GM12878 (cell line): ENCODE results near the gene SLC25A33. TPM values are rescaled to one million over a fixed set of nuclear protein-coding genes. Genes with fewer than 3 reads are reported as not detected.

Experiments used
- ATAC-seq: fragments of 200-7000 bp; cut with Tn5 transposase; 3 replicates; pipeline ENCODE4 v1.9.1; 2020; ENCODE audit warnings: mild to moderate bottlenecking, moderate library complexity
- BruUV-seq: library from RNA; stranded (reverse); fragments of 400-500 nt; replicated peaks from 2 replicates; lab custom pipeline; 2021; lab: Mats Ljungman, UMichigan
- CTCF ChIA-PET: fragments of 300-600 bp; sonication (Branson Sonifier 250); formaldehyde crosslinking; extraction: SDS; loops from one replicate; lab custom pipeline; 2021; ENCODE audit warnings: inconsistent platforms; lab: Yijun Ruan, JAX
- POLR2A ChIA-PET: fragments of 350-600 bp; formaldehyde crosslinking; extraction: SDS; loops from one replicate; lab custom pipeline; 2021; ENCODE audit warnings: inconsistent platforms; lab: Charles Lee
- RAD21 ChIA-PET: fragments of 300-600 bp; sonication (Branson Sonifier 250); formaldehyde crosslinking; loops from one replicate; lab custom pipeline; 2023; ENCODE audit warnings: antibody characterized with exemption; ENCODE audit not compliant: unreplicated experiment; lab: Charles Lee
- SMC1A ChIA-PET: fragments of 300-600 bp; sonication (Branson Sonifier 250); formaldehyde crosslinking; loops from one replicate; lab custom pipeline; 2023; ENCODE audit not compliant: unreplicated experiment, uncharacterized antibody; lab: Charles Lee
- DNase-seq: peaks from one replicate; pipeline ENCODE4 v3.0.0-alpha.2; 2011; ENCODE audit warnings: low read depth, low spot score
- FAIRE-seq: peaks from 3 replicates; lab custom pipeline; 2011; peaks lifted over from hg19 to GRCh38; lab: Jason Lieb, UNC
- H2AFZ ChIP-seq: 2 replicates; pipeline ENCODE4 v1.6.0; 2011; ENCODE audit warnings: low read depth, low read length, control low read depth; ENCODE audit not compliant: control insufficient read depth
- H3K27ac ChIP-seq: 2 replicates; pipeline ENCODE4 v1.5.1; 2011; ENCODE audit warnings: control low read depth; ENCODE audit not compliant: control insufficient read depth, insufficient read depth
- H3K27me3 ChIP-seq, 2 experiments: replicated peaks in 1 of 2; 2 replicates each; pipeline versions ENCODE4 v1.6.0 to v1.6.1; 2011; ENCODE audit warnings: low read length in 1 of 2; ENCODE audit not compliant: control insufficient read depth in 2 of 2, insufficient read depth in 2 of 2
- H3K36me3 ChIP-seq, 2 experiments: 2 replicates each; pipeline ENCODE4 v1.5.1; 2011; ENCODE audit warnings: low read length in 1 of 2; ENCODE audit not compliant: control insufficient read depth in 2 of 2, insufficient read depth in 2 of 2
- H3K4me1 ChIP-seq: 2 replicates; pipeline ENCODE4 v1.6.1; 2011; ENCODE audit warnings: mild to moderate bottlenecking, low read length, moderate library complexity, mixed read lengths; ENCODE audit not compliant: control insufficient read depth, insufficient read depth
- H3K4me2 ChIP-seq: 2 replicates; pipeline ENCODE4 v1.6.0; 2011; ENCODE audit warnings: control low read depth; ENCODE audit not compliant: control insufficient read depth, insufficient read depth
- H3K4me3 ChIP-seq: fragments of 200-600 bp; sonication (generic); 2 replicates; pipeline ENCODE4 v1.5.1; 2016
- H3K79me2 ChIP-seq: 2 replicates; pipeline ENCODE4 v1.6.0; 2011; ENCODE audit warnings: low read length; ENCODE audit not compliant: control insufficient read depth, insufficient read depth
- H3K9ac ChIP-seq: 2 replicates; pipeline ENCODE4 v1.8.0; 2011; ENCODE audit warnings: low read length, control low read depth, mixed read lengths; ENCODE audit not compliant: control insufficient read depth, insufficient read depth
- H3K9me3 ChIP-seq: replicated peaks from 3 replicates; pipeline ENCODE4 v1.5.1; 2011; ENCODE audit warnings: mild to moderate bottlenecking, low read length; ENCODE audit not compliant: control insufficient read depth, insufficient read depth
- H4K20me1 ChIP-seq: 2 replicates; pipeline ENCODE4 v1.6.0; 2011; ENCODE audit not compliant: control insufficient read depth, insufficient read depth
- CREM ChIP-seq: IDR thresholded peaks from 2 replicates; pipeline ENCODE4 v1.6.1; 2014; ENCODE audit warnings: antibody characterized with exemption, low read depth
- GABPA ChIP-seq: IDR thresholded peaks from 2 replicates; pipeline ENCODE4 v1.6.1; 2014; ENCODE audit warnings: antibody characterized with exemption, low read depth, mild to moderate bottlenecking, inconsistent platforms
- HCFC1 ChIP-seq: fragments of 150-350 bp; IDR thresholded peaks from 2 replicates; pipeline ENCODE4 v1.6.1; 2014; ENCODE audit warnings: low read length
- NR2C1 ChIP-seq: fragments of 450-650 bp; IDR thresholded peaks from 2 replicates; pipeline ENCODE4 v1.6.1; 2017; ENCODE audit warnings: antibody characterized with exemption, mild to moderate bottlenecking, moderate library complexity
- NR2F1 ChIP-seq: fragments of 450-650 bp; conservative IDR thresholded peaks from 2 replicates; pipeline ENCODE4 v1.6.1; 2017; ENCODE audit warnings: mild to moderate bottlenecking
- PAX5 ChIP-seq: IDR thresholded peaks from 2 replicates; pipeline ENCODE4 v1.6.1; 2011; ENCODE audit warnings: low read depth, low read length, borderline replicate concordance
- RAD51 ChIP-seq: fragments of 450-650 bp; IDR thresholded peaks from 2 replicates; pipeline ENCODE4 v1.6.1; 2016; ENCODE audit warnings: moderate library complexity, mild to moderate bottlenecking, inconsistent platforms
- SIN3A ChIP-seq: IDR thresholded peaks from 2 replicates; pipeline ENCODE4 v1.6.1; 2012; ENCODE audit warnings: low read depth, low read length, improper control_type of control experiment
- SPI1 ChIP-seq: IDR thresholded peaks from 2 replicates; pipeline ENCODE4 v1.6.1; 2011; ENCODE audit warnings: low read depth, mild to moderate bottlenecking, low read length, moderate library complexity, borderline replicate concordance; ENCODE audit not compliant: insufficient read depth
- STAT1 ChIP-seq: fragments of 450-650 bp; conservative IDR thresholded peaks from 2 replicates; pipeline ENCODE4 v1.6.1; 2014; ENCODE audit warnings: antibody characterized with exemption, mild to moderate bottlenecking
- SUZ12 ChIP-seq: fragments of 200-600 bp; sonication (generic); IDR thresholded peaks from one replicate; pipeline ENCODE4 v1.6.1; 2018; ENCODE audit warnings: antibody characterized with exemption, mild to moderate bottlenecking; ENCODE audit not compliant: unreplicated experiment
- TCF12 ChIP-seq: IDR thresholded peaks from 2 replicates; pipeline ENCODE4 v1.6.1; 2011; ENCODE audit warnings: low read depth, mild to moderate bottlenecking, low read length
- TCF7 ChIP-seq: IDR thresholded peaks from 2 replicates; pipeline ENCODE4 v1.6.1; 2014; ENCODE audit warnings: antibody characterized with exemption, borderline replicate concordance
- YY1 ChIP-seq: IDR thresholded peaks from 2 replicates; pipeline ENCODE4 v1.6.1; 2011; ENCODE audit warnings: low read depth, mild to moderate bottlenecking, low read length
- ZNF217 ChIP-seq: fragments of 450-650 bp; IDR thresholded peaks from 2 replicates; pipeline ENCODE4 v1.6.1; 2017; ENCODE audit warnings: antibody characterized with exemption, mild to moderate bottlenecking
- WGBS: methylation state at CpG from one replicate; pipeline ENCODE4 v1.1.6; 2016; ENCODE audit warnings: low lambda C conversion rate; ENCODE audit not compliant: insufficient replicate concordance, insufficient coverage; ENCODE audit errors: missing lambda C conversion rate; 5-methylcytosine and 5-hydroxymethylcytosine counted together
- in situ Hi-C: fragments of 300-500 bp; cut with MboI; formaldehyde crosslinking; loops from 9 replicates; pipeline ENCODE4 v1.14.3; 2018; ENCODE audit warnings: mixed read lengths
- intact Hi-C: fragments of 100-400 bp; cut with micrococcal nuclease; formaldehyde crosslinking; loops from one replicate; pipeline ENCODE4 v1.14.2; 2022; ENCODE audit not compliant: unreplicated experiment
- polyA plus RNA-seq, 11 experiments: library from polyadenylated mRNA; depleted of rRNA in 4 of 11; unstranded in 6 of 11; stranded (reverse) in 5 of 11; fragments of >200 nt; fragmentation: Nextera tagmentation in 4 of 11; fragmentation: Illumina TruSeq in 1 of 11; extraction: Ambion mirVana in 4 of 11; extraction: Trizol in 1 of 11; gene quantifications; 1 replicate in 1 of 11; 2 replicates in 10 of 11; pipeline versions ENCODE4 v1.2.1 to v1.2.3, GENCODE V29; 2011 to 2016; ENCODE audit warnings: inconsistent platforms in 2 of 11, missing spikeins in 2 of 11, low read depth in 1 of 11
- total RNA-seq, 4 experiments: library from RNA; depleted of rRNA in 3 of 4; stranded (reverse); fragments of >200 nt in 3 of 4; fragmentation: Illumina TruSeq in 1 of 4; extraction: Trizol in 1 of 4; gene quantifications; 2 replicates each; pipeline versions ENCODE4 v1.2.1 to v1.2.3, GENCODE V29; 2013 to 2021
- TF ChIP-seq, protein P1 (sequence below): fragments of 450-650 bp; IDR thresholded peaks from 2 replicates; pipeline ENCODE4 v1.6.1; 2014; ENCODE audit warnings: mild to moderate bottlenecking
- TF ChIP-seq, protein P2 (sequence below): IDR thresholded peaks from 2 replicates; pipeline ENCODE4 v1.6.1; 2011; ENCODE audit warnings: low read depth, mild to moderate bottlenecking, low read length, moderate library complexity, borderline replicate concordance; ENCODE audit errors: extremely low read depth
- TF ChIP-seq, protein P3 (sequence below): IDR thresholded peaks from 2 replicates; pipeline ENCODE4 v1.6.1; 2012; ENCODE audit warnings: low read depth, low read length, improper control_type of control experiment
- TF ChIP-seq, protein P4 (sequence below): fragments of 450-650 bp; IDR thresholded peaks from 2 replicates; pipeline ENCODE4 v1.6.1; 2018; ENCODE audit warnings: borderline replicate concordance, mild to moderate bottlenecking; ENCODE audit not compliant: partially characterized antibody

Gene SLC25A33
- total and polyA plus RNA-seq, 10 of the 15 experiments (the other 5 are each of a cell fraction or from before 2014, with no cell fraction given): 1.7 to 11.2 (median 8.4) TPM

DNA sequence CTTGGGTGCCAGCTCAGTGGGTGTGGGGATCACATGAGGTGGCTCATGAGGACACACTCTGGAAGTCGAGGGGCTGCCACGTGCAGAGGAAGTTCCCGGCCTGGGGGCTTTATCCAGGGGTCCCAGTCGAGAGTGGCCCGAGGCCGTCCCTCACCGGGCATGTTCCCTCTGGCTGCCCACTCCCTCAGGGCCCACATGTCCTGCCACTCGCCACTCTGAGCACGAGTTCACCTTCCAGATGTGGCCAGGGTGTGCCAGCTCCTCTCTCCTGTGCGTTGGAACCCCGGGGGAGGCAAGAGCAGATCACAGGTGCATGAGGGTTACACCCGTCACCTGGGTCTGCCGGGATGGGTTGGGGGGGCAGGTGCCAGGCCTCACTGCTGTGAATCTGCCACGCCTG lies 64.0 kb downstream of the SLC25A33 start (continued):
- TF ChIP-seq YY1: no peak
- TF ChIP-seq SIN3A: no peak
- TF ChIP-seq GABPA: no peak
- TF ChIP-seq, protein P1, sequence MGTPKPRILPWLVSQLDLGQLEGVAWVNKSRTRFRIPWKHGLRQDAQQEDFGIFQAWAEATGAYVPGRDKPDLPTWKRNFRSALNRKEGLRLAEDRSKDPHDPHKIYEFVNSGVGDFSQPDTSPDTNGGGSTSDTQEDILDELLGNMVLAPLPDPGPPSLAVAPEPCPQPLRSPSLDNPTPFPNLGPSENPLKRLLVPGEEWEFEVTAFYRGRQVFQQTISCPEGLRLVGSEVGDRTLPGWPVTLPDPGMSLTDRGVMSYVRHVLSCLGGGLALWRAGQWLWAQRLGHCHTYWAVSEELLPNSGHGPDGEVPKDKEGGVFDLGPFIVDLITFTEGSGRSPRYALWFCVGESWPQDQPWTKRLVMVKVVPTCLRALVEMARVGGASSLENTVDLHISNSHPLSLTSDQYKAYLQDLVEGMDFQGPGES: no peak
- TF ChIP-seq CREM: no peak
- TF ChIP-seq TCF12: no peak
- TF ChIP-seq SUZ12: no peak

DNA sequence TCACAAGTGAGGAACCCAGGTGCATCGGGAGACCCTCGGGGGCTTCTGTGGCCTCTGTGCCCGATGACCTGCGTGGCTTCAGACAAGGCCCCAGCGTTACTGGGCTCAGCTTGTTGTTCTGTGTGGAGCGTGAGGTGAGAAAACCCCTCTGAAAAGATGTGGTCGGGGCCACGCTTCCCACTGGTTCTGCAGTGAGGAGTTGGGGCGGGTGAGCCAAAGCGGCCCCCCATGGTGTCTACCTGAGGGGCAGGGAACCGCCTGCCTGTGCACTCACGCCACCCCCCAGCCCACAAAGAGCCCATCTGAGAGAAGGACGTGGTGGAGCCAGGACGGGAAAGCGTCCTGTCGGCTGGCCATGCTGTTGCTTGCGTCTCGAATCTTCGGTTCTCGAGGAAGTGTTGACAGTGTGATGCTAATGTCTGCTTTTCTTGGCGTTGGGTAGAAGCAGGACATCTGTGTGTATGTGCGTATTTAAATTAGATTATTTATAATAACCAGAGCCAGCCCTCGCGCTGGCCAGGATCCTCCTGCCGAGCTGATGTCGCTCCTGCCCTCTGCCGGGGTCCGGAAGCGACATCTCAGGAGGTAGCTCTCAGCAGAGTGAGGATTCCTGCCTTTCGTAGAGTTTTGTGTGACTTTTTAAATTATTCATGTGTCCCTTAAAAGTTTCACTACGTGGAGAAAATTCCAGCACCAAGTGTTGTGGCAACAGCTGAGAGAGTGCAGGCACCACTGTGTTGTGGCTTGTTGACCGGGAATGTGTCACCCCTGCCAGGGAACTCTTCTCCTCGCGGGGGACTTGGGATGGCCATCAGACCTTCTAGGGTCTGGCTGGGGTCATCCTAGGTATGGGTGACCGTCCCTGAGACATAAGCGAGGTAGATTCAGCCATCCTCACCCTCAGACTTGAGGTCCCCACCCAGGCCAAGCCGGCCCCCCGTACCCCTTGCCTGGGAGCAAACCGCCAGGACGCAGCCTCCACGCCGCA lies 64.8 kb downstream of the SLC25A33 start:
- H3K36me3 ChIP-seq: peaks cover 7 to 27% of the 10 kb centered on the region in 2 experiments; a peak in 3 of 4 replicates
- intact Hi-C loops (no loop called here), in situ Hi-C loops (no loop called here)
- H3K79me2 ChIP-seq: no peaks in the 10 kb centered on the region
- H3K4me2 ChIP-seq: no peak overlapping the region
- H3K9ac ChIP-seq: no peak overlapping the region
- no peak overlapping the region for H3K27ac ChIP-seq
- no peak overlapping the region for H2AFZ ChIP-seq
- ChIA-PET RAD21 (no interaction called here), CTCF (no interaction called here), SMC1A (no interaction called here), POLR2A (no interaction called here)
- FAIRE-seq: no peak
- 91% methylated on average over 39 of the region's 42 CpGs for WGBS
- no peaks in the 10 kb centered on the region for H4K20me1 ChIP-seq
- no peaks in the 10 kb centered on the region for H3K9me3 ChIP-seq
- DNase-seq: no peak
- H3K4me1 ChIP-seq: no peaks in the 10 kb centered on the region
- no peaks in the 10 kb centered on the region for H3K27me3 ChIP-seq
- no TSS peak for BruUV-seq
- H3K4me3 ChIP-seq: no peak overlapping the region
- ATAC-seq: no peak
- TF ChIP-seq STAT1: no peak
- TF ChIP-seq TCF7: no peak
- TF ChIP-seq, protein P2, sequence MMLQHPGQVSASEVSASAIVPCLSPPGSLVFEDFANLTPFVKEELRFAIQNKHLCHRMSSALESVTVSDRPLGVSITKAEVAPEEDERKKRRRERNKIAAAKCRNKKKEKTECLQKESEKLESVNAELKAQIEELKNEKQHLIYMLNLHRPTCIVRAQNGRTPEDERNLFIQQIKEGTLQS: no peak
- TF ChIP-seq RAD51: no peak
- TF ChIP-seq, protein P3, sequence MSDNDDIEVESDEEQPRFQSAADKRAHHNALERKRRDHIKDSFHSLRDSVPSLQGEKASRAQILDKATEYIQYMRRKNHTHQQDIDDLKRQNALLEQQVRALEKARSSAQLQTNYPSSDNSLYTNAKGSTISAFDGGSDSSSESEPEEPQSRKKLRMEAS: no peak
- no peak for TF ChIP-seq CREM
- TF ChIP-seq, protein P4, sequence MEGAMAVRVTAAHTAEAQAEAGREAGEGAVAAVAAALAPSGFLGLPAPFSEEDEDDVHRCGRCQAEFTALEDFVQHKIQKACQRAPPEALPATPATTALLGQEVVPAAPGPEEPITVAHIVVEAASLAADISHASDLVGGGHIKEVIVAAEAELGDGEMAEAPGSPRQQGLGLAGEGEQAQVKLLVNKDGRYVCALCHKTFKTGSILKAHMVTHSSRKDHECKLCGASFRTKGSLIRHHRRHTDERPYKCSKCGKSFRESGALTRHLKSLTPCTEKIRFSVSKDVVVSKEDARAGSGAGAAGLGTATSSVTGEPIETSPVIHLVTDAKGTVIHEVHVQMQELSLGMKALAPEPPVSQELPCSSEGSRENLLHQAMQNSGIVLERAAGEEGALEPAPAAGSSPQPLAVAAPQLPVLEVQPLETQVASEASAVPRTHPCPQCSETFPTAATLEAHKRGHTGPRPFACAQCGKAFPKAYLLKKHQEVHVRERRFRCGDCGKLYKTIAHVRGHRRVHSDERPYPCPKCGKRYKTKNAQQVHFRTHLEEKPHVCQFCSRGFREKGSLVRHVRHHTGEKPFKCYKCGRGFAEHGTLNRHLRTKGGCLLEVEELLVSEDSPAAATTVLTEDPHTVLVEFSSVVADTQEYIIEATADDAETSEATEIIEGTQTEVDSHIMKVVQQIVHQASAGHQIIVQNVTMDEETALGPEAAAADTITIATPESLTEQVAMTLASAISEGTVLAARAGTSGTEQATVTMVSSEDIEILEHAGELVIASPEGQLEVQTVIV: no peak
- TF ChIP-seq NR2F1: no peak
- TF ChIP-seq ZNF217: no peak
- TF ChIP-seq HCFC1: no peak
- no peak for TF ChIP-seq NR2C1
- TF ChIP-seq PAX5: no peak
- TF ChIP-seq SPI1: no peak
